SK-N-MC (cell line): ENCODE results near the gene RNU1-2.
"Not testable (repeated sequence)": the region's sequence is repeated elsewhere in the genome, so short reads cannot be mapped to it uniquely, and the experiment has no call there.

ENCODE experiments used
- DNase-seq: peaks from one replicate; pipeline ENCODE4 v3.0.0-alpha.2; 2011; ENCODE audit warnings: low read depth, low spot score
- H3K27ac ChIP-seq: fragments of 200-600 bp; sonication (generic); 2 replicates; pipeline ENCODE4 v1.5.1; 2016; ENCODE audit warnings: mixed run types
- H3K36me3 ChIP-seq: fragments of 200-600 bp; sonication (generic); 2 replicates; pipeline ENCODE4 v1.6.1; 2017; ENCODE audit warnings: antibody characterized with exemption, low read length, mixed read lengths; ENCODE audit not compliant: insufficient read depth
- H3K4me3 ChIP-seq: fragments of 200-600 bp; sonication (generic); 2 replicates; pipeline ENCODE4 v1.5.1; 2016
- H3K9ac ChIP-seq: fragments of 200-600 bp; sonication (generic); 2 replicates; pipeline ENCODE4 v1.8.0; 2017; ENCODE audit warnings: mixed run types, mixed read lengths; ENCODE audit not compliant: insufficient read length
- H3K9me3 ChIP-seq: fragments of 200-600 bp; sonication (generic); 2 replicates; pipeline ENCODE4 v1.6.1; 2017; ENCODE audit warnings: low read depth, mild to moderate bottlenecking, antibody characterized with exemption, low read length, moderate library complexity, mixed read lengths
- EZH2 ChIP-seq: fragments of 200-600 bp; sonication (generic); IDR thresholded peaks from one replicate; pipeline ENCODE4 v1.6.1; 2017; ENCODE audit warnings: antibody characterized with exemption
- FOXP2 ChIP-seq: optimal IDR thresholded peaks from 2 replicates; pipeline ENCODE3; 2011; ENCODE audit warnings: mild to moderate bottlenecking, moderate library complexity; ENCODE audit not compliant: insufficient read depth; ENCODE audit errors: extremely low read length, control extremely low read depth
- POLR2AphosphoS5 ChIP-seq: IDR thresholded peaks from 2 replicates; pipeline ENCODE4 v1.6.1; 2012; ENCODE audit warnings: mild to moderate bottlenecking, low read depth, low read length, borderline replicate concordance

Gene RNU1-2

GRCh38 chr1:16927256-16927655 is 31.5 kb downstream of the RNU1-2 start:
- Histone ChIP-seq H3K27ac (no peak overlapping the region), H3K9ac (no peak overlapping the region)

GRCh38 chr1:16927711-16928485 is 32.1 kb downstream of the RNU1-2 start:
- TF ChIP-seq POLR2AphosphoS5: no peak
- TF ChIP-seq EZH2: no peak
- no peak for TF ChIP-seq FOXP2
- DNase-seq: no peak
- Histone ChIP-seq H3K4me3 (no peak overlapping the region), H3K36me3 (no peaks in the 10 kb centered on the region), H3K9ac (no peak overlapping the region), H3K9me3 (no peaks in the 10 kb centered on the region), H3K27ac (no peak overlapping the region)

More at GRCh38 chr1:16927256-16927655, 31.5 kb downstream of the RNU1-2 start:
- no peaks in the 10 kb centered on the region for H3K36me3 ChIP-seq
- H3K4me3 ChIP-seq: no peak overlapping the region
- no peaks in the 10 kb centered on the region for H3K9me3 ChIP-seq
- TF ChIP-seq POLR2AphosphoS5 (no peak), FOXP2 (no peak), EZH2 (no peak)
- DNase-seq: no peak

- not testable (repeated sequence) for H3K4me3 ChIP-seq, H3K9me3 ChIP-seq, H3K27ac ChIP-seq, H3K36me3 ChIP-seq, DNase-seq, H3K9ac ChIP-seq
Measured at GRCh38 chr1:16929146-16930041, 33.6 kb downstream of the RNU1-2 start.

- H3K9me3 ChIP-seq, DNase-seq, H3K9ac ChIP-seq, H3K27ac ChIP-seq, H3K36me3 ChIP-seq, H3K4me3 ChIP-seq: not testable (repeated sequence)
Measured at GRCh38 chr1:16931206-16931934, 35.6 kb downstream of the RNU1-2 start.

- not testable (repeated sequence) for H3K36me3 ChIP-seq, H3K9ac ChIP-seq, DNase-seq, H3K27ac ChIP-seq, H3K9me3 ChIP-seq, H3K4me3 ChIP-seq
Measured at GRCh38 chr1:16933945-16934344, 38.2 kb downstream of the RNU1-2 start.

GRCh38 chr1:16936580-16936979 is 40.8 kb downstream of the RNU1-2 start:
- H3K4me3 ChIP-seq, H3K27ac ChIP-seq, H3K36me3 ChIP-seq, DNase-seq, H3K9ac ChIP-seq, H3K9me3 ChIP-seq: not testable (repeated sequence)

GRCh38 chr1:16938351-16939321 is 42.9 kb downstream of the RNU1-2 start:
- Histone ChIP-seq H3K36me3 (no peaks in the 10 kb centered on the region), H3K4me3 (no peak overlapping the region), H3K9me3 (no peaks in the 10 kb centered on the region), H3K27ac (no peak overlapping the region), H3K9ac (no peak overlapping the region)
- no peak for TF ChIP-seq FOXP2
- no peak for TF ChIP-seq POLR2AphosphoS5
- TF ChIP-seq EZH2: no peak
- DNase-seq: no peak

- H3K36me3 ChIP-seq, DNase-seq, H3K27ac ChIP-seq: not testable (repeated sequence)
Measured at GRCh38 chr1:16939386-16940180, 43.8 kb downstream of the RNU1-2 start.

More at GRCh38 chr1:16939386-16940180, 43.8 kb downstream of the RNU1-2 start:
- H3K9me3 ChIP-seq, H3K9ac ChIP-seq, H3K4me3 ChIP-seq: not testable (repeated sequence)
